Measurements from ENCODE around the gene ZBTB47.

The ZBTB47 gene

DNA sequence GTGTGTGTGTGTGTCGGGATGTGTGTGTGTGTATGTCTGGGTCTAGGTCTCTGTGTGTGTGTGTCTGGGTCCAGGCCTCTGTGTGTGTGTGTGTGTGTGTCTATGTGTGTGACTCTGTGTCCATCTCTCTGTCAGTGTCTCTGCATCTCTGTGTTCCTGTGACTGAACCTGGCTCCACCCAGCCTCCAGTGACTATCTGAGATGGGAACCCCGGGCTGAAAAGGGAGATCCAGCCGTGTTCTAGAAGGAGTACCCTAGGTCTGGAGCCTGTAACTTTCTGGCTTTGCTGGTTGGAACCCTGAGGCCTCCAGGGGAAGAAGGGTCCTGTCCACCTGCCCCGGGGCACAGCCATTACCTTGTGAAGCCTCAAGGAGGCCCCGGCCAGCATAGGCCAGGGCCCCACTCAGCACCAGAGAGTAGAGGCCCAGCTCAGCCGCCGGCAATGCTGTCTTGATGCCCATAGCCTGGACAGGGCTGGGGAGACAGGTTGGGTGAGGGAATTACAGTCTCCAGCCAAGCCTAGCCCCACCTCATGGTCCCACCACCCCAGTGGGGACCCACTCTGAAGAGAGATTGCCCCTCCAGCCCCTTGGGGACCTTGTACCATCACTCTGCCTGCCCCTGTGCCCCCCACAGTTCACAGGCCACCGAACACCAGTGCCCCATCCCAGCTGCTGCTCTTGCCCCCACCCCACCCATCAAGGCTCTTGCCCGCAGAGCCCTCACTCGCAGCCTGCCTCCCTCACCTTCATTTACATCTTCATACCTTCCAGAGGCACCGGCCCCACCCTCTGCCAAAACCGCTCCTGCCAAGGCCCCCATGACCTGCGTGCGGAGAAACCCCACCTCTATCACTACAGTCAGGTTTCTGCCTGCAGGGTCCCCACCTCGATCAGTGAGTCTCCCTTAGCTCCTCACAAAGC is 47.1 kb downstream of the ZBTB47 start:
- no peak for DNase-seq (ENCODE audit: low read depth, low spot score)
- TF ChIP-seq, protein P1, sequence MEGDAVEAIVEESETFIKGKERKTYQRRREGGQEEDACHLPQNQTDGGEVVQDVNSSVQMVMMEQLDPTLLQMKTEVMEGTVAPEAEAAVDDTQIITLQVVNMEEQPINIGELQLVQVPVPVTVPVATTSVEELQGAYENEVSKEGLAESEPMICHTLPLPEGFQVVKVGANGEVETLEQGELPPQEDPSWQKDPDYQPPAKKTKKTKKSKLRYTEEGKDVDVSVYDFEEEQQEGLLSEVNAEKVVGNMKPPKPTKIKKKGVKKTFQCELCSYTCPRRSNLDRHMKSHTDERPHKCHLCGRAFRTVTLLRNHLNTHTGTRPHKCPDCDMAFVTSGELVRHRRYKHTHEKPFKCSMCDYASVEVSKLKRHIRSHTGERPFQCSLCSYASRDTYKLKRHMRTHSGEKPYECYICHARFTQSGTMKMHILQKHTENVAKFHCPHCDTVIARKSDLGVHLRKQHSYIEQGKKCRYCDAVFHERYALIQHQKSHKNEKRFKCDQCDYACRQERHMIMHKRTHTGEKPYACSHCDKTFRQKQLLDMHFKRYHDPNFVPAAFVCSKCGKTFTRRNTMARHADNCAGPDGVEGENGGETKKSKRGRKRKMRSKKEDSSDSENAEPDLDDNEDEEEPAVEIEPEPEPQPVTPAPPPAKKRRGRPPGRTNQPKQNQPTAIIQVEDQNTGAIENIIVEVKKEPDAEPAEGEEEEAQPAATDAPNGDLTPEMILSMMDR (IDR thresholded peaks at IDR 0.05; ENCODE audit: low read depth, low read length), result no peak

DNA sequence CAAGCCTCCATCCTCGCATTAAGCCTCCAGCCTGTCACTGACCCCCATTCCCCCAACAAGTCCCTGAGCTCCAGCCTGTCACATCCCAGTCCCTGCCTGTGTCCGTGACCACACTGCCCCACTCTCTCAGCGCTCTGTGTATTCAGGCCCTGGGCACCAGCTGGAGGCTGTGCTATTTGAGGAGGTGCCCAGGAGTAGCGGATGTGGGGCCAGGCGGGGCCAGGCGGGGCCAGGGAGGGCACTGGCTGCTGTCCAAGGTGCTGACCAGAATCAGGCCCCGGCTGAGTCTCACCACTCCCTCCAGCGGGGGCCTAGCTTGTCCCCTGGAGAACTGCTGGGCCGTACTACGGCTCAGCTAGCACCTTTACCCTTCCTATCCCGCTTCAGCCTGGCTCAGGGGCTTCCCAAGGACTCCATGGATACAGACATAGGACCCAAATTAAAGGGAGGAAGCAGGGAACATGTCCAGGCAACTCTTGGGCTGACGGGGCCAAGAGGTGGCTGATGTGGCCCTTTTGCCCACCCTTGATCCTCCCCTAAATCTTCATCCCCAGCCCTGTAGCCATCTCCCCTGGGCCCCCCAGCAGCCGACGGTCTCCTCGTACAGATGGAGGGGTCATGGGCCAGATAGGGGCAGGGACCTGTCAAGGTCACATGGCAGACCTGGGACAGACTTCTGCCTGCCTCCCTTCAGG is 48.0 kb downstream of the ZBTB47 start:
- in situ Hi-C loops (cut with HindIII; ENCODE audit: low sequenced_read_pairs), result no loop called here

More for the DNA sequence above, 47.1 kb downstream of the ZBTB47 start:
- in situ Hi-C loops (cut with HindIII; ENCODE audit: low sequenced_read_pairs), result no loop called here
- no peak overlapping the region for H3K4me3 ChIP-seq (ENCODE audit: low read depth, low read length)

DNA sequence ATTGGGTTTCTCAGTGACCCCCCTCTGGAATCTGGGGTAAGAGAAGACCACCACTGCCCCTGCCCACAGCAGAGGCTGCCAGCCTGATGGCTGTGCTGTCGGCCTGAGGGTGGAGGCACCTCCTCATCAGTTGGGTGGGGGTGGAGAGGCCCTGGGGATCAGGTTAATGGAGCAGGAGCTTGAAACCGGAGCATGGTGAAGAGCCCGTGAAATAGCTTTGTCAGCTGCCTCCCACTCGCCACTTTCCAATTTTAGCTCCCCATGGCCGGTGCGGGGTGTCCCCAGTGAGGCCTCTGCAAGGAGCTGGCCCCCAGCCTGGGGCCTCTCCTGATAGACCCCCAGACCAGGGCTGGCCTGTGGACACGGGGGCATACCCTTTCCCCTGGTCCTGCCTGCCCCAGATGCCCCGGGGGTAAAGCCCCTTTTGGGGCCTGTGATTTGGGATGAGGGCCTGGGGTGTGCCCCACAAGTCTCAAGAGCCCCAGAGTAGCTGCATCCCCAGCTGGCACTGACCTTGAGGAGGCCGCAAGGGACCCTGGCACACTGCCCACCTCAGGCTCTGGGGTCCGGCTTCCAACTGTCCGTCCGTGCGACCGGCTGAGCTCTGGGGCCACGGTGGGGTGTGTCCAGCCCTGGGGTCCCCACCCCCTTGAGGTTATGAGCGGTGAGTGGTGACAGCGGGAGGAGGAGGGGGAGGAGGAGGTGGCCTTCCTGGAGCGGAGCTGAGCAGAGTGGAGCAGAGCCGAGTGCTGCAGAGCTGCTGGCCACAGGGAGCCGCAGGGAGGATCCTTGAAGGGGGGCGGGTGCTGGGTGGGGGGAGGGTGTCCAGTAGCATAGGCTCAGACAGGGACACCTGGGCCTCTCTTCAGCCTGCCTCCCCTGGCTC is 48.8 kb downstream of the ZBTB47 start, which contains the start of gene HHATL:
Gene HHATL, minus strand, starts transcription at position 733 of the 886 bp plus-strand sequence. CDS start 1,972 bp downstream, outside the sequence.
- TF ChIP-seq, protein P1 (IDR thresholded peaks at IDR 0.05; ENCODE audit: low read depth, low read length), result no peak
- no peak within 1 kb of the TSS for H3K4me3 ChIP-seq (ENCODE audit: low read depth, low read length)
- DNase-seq (ENCODE audit: low read depth, low spot score), result no peak
- in situ Hi-C loops (cut with HindIII; ENCODE audit: low sequenced_read_pairs), result no loop called here

More for the DNA sequence above, 48.0 kb downstream of the ZBTB47 start:
- TF ChIP-seq, protein P1 (IDR thresholded peaks at IDR 0.05; ENCODE audit: low read depth, low read length), result no peak
- H3K4me3 ChIP-seq (ENCODE audit: low read depth, low read length), result no peak overlapping the region
- DNase-seq (ENCODE audit: low read depth, low spot score), result no peak

DNA sequence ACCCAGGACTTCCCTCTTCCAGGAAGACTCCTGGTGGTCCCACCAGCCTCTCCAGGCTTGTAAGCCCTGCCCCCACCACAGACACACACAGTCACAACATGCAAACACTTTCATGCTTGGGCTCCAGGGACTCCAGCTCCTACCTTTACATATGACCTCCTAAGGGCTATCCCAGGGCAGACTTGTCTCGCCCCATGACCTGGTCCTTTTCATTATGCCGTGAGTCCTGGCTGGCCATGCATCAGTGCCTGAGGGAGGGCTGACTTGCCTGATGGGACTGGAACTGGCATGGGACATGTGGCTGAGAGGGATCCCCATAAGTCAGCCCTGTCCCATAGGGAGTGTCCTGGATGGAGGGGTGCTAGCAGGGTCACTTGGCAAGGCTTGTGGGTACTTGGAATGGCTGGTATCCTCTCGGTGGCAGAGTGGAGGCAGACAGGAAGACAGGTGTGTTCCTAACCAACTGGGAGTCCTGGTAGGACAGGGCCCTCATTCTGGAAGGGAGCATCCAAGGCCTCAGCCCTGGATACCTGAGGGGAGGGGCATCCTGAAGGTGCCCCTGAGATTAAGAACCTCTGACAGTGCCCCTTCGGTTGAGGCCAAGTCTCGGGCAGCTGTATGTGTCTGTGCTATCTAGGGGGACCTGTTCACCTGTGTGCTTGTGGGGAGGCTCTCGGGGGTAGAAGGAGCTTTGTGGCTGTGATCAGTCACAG is 49.6 kb downstream of the ZBTB47 start:
- in situ Hi-C loops (cut with HindIII; ENCODE audit: low sequenced_read_pairs), result no loop called here
- TF ChIP-seq, protein P1 (IDR thresholded peaks at IDR 0.05; ENCODE audit: low read depth, low read length), result no peak
- no peak overlapping the region for H3K4me3 ChIP-seq (ENCODE audit: low read depth, low read length)
- DNase-seq (ENCODE audit: low read depth, low spot score), result no peak

DNA sequence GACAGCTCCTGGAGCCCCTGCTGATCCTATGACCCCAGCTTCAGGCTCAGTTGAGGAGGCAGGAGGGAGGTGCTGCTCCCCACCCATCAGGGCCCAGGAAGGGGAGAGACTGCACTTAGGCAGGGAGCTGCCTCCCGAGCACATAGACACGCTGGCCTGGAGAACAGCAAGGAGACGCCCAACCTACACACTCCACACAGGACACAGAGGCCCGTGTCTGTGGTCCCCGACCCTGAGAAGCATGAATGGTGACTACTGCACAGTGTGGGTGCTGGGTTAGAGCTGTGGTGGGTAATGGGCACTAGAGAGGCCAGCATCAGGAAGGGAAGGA is 50.2 kb downstream of the ZBTB47 start:
- DNase-seq (ENCODE audit: low read depth, low spot score), result no peak
- TF ChIP-seq, protein P1 (IDR thresholded peaks at IDR 0.05; ENCODE audit: low read depth, low read length), result no peak
- no peak overlapping the region for H3K4me3 ChIP-seq (ENCODE audit: low read depth, low read length)
- in situ Hi-C loops (cut with HindIII; ENCODE audit: low sequenced_read_pairs), result no loop called here
